ENCODE results near the gene STX8.

STX8 gene

GRCh38 chr17:9331279-9332131, 244.1 kb downstream of the STX8 start:
- POLR2A ChIA-PET (ENCODE audit: low non-redundant PET), result no interaction called here
- CTCF ChIA-PET, result interaction anchor here (1.0 kb wide), 1 partner anchor 334 kb away, joined by 3 read pairs; no protein-coding TSS in a partner anchor
- no peak for DNase-seq (ENCODE audit: low spot score)
- H3K27ac ChIP-seq, result no peak overlapping the region
- no peak for TF ChIP-seq CTCF (conservative IDR thresholded peaks at IDR 0.05; ENCODE audit: low read depth)

- DNase-seq (ENCODE audit: low spot score), result no peak
- POLR2A ChIA-PET (ENCODE audit: low non-redundant PET), result no interaction called here
- TF ChIP-seq CTCF (conservative IDR thresholded peaks at IDR 0.05; ENCODE audit: low read depth), result no peak
- CTCF ChIA-PET, result no interaction called here
- H3K27ac ChIP-seq, result no peak overlapping the region
These were observed 244.9 kb downstream of the STX8 start for GRCh38 chr17:9330611-9331271.

- no peak for DNase-seq (ENCODE audit: low spot score)
- no peak for TF ChIP-seq CTCF (conservative IDR thresholded peaks at IDR 0.05; ENCODE audit: low read depth)
- H3K27ac ChIP-seq, result no peak overlapping the region
- POLR2A ChIA-PET (ENCODE audit: low non-redundant PET), result no interaction called here
- CTCF ChIA-PET, result no interaction called here
These were observed 245.5 kb downstream of the STX8 start for GRCh38 chr17:9330141-9330540.

GRCh38 chr17:9329251-9329921, 246.2 kb downstream of the STX8 start:
- H3K27ac ChIP-seq, result no peak overlapping the region
- DNase-seq (ENCODE audit: low spot score), result no peak
- POLR2A ChIA-PET (ENCODE audit: low non-redundant PET), result no interaction called here
- CTCF ChIA-PET, result no interaction called here
- TF ChIP-seq CTCF (conservative IDR thresholded peaks at IDR 0.05; ENCODE audit: low read depth), result no peak

GRCh38 chr17:9324864-9325263, 250.8 kb downstream of the STX8 start:
- no peak for TF ChIP-seq CTCF (conservative IDR thresholded peaks at IDR 0.05; ENCODE audit: low read depth)
- DNase-seq (ENCODE audit: low spot score), result no peak
- ChIA-PET POLR2A (ENCODE audit: low non-redundant PET) (no interaction called here), CTCF (interaction anchor here (0.6 kb wide), 1 partner anchor 136 kb away, joined by 3 read pairs; no protein-coding TSS in a partner anchor)
- H3K27ac ChIP-seq, result no peak overlapping the region

GRCh38 chr17:9322326-9322725, 253.3 kb downstream of the STX8 start:
- no peak for TF ChIP-seq CTCF (conservative IDR thresholded peaks at IDR 0.05; ENCODE audit: low read depth)
- no peak for DNase-seq (ENCODE audit: low spot score)
- ChIA-PET POLR2A (ENCODE audit: low non-redundant PET) (no interaction called here), CTCF (no interaction called here)
- H3K27ac ChIP-seq, result no peak overlapping the region
